Measurements from ENCODE around the gene NKAIN2.

DNA sequence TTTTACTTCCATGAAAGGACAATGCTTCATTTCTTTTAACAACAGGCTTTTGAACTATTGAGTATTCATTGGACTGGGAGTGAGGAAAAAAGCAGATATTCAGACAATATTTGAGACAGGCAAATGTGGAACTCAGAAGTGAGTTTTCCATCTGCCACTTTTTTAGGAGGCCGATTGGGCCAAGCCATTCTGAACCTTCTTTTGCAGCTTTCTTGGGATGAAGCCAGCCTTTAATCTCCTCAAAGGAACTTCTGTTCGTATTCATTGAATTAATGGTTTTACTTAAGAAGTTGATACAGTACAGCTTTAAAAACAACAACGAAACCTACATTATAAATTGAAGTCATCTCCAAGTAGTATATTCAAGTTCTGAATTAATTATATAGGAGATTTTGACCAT is 971.5 kb downstream of the NKAIN2 start:
- no peak for TF ChIP-seq EZH2 (IDR thresholded peaks at IDR 0.05; ENCODE audit: borderline replicate concordance, low read length)
- TF ChIP-seq, protein P1, sequence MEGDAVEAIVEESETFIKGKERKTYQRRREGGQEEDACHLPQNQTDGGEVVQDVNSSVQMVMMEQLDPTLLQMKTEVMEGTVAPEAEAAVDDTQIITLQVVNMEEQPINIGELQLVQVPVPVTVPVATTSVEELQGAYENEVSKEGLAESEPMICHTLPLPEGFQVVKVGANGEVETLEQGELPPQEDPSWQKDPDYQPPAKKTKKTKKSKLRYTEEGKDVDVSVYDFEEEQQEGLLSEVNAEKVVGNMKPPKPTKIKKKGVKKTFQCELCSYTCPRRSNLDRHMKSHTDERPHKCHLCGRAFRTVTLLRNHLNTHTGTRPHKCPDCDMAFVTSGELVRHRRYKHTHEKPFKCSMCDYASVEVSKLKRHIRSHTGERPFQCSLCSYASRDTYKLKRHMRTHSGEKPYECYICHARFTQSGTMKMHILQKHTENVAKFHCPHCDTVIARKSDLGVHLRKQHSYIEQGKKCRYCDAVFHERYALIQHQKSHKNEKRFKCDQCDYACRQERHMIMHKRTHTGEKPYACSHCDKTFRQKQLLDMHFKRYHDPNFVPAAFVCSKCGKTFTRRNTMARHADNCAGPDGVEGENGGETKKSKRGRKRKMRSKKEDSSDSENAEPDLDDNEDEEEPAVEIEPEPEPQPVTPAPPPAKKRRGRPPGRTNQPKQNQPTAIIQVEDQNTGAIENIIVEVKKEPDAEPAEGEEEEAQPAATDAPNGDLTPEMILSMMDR (conservative IDR thresholded peaks at IDR 0.05 in 1 of 2, IDR thresholded peaks at IDR 0.05 in 1 of 2; ENCODE audit: extremely low read depth in 1 of 2, insufficient read depth in 1 of 2, low read depth in 1 of 2, low read length in 2 of 2) = no peak

All from mammary epithelial cell (primary cell).